Measurements from ENCODE around the gene FGF11.

FGF11 gene

GRCh38 chr17:7408252-7408727 lies 31.0 kb upstream of the FGF11 start:
- peak in 5 of 6 experiments; percentile 9 to 40 (median 25) for DNase-seq

- no peak for DNase-seq
These were observed 30.4 kb upstream of the FGF11 start for GRCh38 chr17:7408863-7409262.

- DNase-seq: no peak
These were observed 29.6 kb upstream of the FGF11 start for GRCh38 chr17:7409716-7410115.

GRCh38 chr17:7410634-7411426 lies 28.5 kb upstream of the FGF11 start:
- DNase-seq: no peak

- no peak for DNase-seq
These were observed 27.9 kb upstream of the FGF11 start for GRCh38 chr17:7411427-7411750.

GRCh38 chr17:7413346-7413985 lies 25.8 kb upstream of the FGF11 start:
- DNase-seq: no peak

GRCh38 chr17:7414837-7415236 lies 24.5 kb upstream of the FGF11 start:
- DNase-seq: no peak

- no peak for DNase-seq
These were observed 23.5 kb upstream of the FGF11 start for GRCh38 chr17:7415784-7416183.

GRCh38 chr17:7416323-7416722 lies 23.0 kb upstream of the FGF11 start:
- peak in 1 of 6 experiments; percentile 4 for DNase-seq

- no peak for DNase-seq
These were observed 22.2 kb upstream of the FGF11 start for GRCh38 chr17:7417056-7417655.

- no peak for DNase-seq
These were observed 20.7 kb upstream of the FGF11 start for GRCh38 chr17:7418472-7419152.

GRCh38 chr17:7419819-7420610 lies 19.3 kb upstream of the FGF11 start, which contains the start of gene SPEM1:
Gene SPEM1 (plus strand): TSS chr17:7420324. CDS start chr17:7420385, 61 bp downstream.
- DNase-seq: no peak

GRCh38 chr17:7421186-7421585 lies 18.1 kb upstream of the FGF11 start:
- no peak for DNase-seq

- DNase-seq: no peak
These were observed 15.6 kb upstream of the FGF11 start for GRCh38 chr17:7423679-7424078.

GRCh38 chr17:7425316-7425715 lies 14.0 kb upstream of the FGF11 start, which contains the start of gene SPEM2:
Gene SPEM2 (plus strand): TSS chr17:7425616. CDS start chr17:7425689, 73 bp downstream.
- DNase-seq: no peak

- DNase-seq: no peak
These were observed 13.6 kb upstream of the FGF11 start for GRCh38 chr17:7425756-7426155.

- no peak for DNase-seq
These were observed 13.0 kb upstream of the FGF11 start for GRCh38 chr17:7426203-7426863.

GRCh38 chr17:7426896-7427489 lies 12.3 kb upstream of the FGF11 start:
- no peak for DNase-seq

- no peak for DNase-seq
These were observed 11.8 kb upstream of the FGF11 start for GRCh38 chr17:7427549-7427948.

- DNase-seq: no peak
These were observed 10.8 kb upstream of the FGF11 start, which contains the start of gene SPEM3 for GRCh38 chr17:7428557-7428956. Gene SPEM3 (plus strand): TSS chr17:7428857. CDS start chr17:7428903, 46 bp downstream.

GRCh38 chr17:7429722-7430121 lies 9.6 kb upstream of the FGF11 start:
- no peak for DNase-seq

Measured in stimulated activated naive CD4-positive, alpha-beta T cell (primary cell).